ENCODE data around the gene GNG8.

DNA sequence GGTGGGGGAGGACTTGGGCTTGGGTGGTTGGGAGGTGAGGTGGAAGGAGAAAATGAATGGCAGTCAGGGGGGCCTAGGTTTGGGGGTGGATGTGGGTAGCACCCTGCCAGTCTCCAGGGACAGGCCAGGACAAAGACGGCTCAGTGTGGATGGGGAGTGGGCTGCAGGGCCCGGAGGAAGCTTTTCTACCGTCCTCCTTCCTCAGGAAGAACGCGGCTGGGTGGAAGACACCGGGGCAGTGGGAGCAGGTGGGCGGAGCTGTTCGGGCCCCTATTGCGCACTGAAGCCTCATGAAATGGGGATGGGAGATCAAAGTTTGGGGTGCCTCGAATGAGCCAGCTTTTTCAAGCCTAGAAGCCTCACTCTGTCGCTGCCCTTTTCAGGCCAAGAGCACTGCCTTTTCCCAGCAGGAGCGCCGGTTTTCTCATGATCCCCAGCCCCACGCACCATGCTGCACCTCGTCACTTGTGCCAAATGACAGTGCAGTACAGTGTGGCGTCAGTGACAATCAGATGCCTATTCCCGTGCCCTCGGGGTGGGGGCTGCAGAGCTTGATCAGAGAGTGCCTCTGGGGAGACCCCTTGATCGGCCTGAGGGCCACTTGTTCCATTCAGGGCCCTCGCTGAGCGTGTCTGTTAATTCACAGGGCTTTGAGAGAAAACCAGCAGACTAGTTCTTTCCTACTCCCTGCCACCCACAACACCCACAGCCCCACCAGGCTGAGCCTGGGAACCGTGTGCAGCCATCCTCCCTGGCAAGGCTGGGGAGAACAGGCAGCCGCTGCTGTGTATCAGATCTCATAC, 33.4 kb downstream of the GNG8 start:
- TF ChIP-seq POLR2A (IDR thresholded peaks at IDR 0.05) = peak in 1 of 3 donors; percentile 16
- TF ChIP-seq CTCF (IDR thresholded peaks at IDR 0.05) = no peak
